ENCODE measurements around the gene ZNF22. TPM values are rescaled to one million over a fixed set of nuclear protein-coding genes. Genes with fewer than 3 reads are reported as not detected.

ZNF22 gene
- total and polyA plus RNA-seq, 5 donors from 2014 or later, result 10.7 to 30.0 (median 21.8) TPM

GRCh38 chr10:44995914-44996669 is 4.6 kb upstream of the ZNF22 start:
- Mint-ChIP-seq H3K36me3 (no peaks in the 10 kb centered on the region), H3K27me3 (peaks cover 4% of the 10 kb centered on the region), H3K9me3 (peaks cover 0 to 7% (median 0%) of the 10 kb centered on the region in 7 donors), H3K4me3 (no peak overlapping the region), H3K27ac (peak overlapping the region in 2 of 3 donors; percentile 9 to 76), H3K4me1 (peaks cover 0 to 16% (median 5%) of the 10 kb centered on the region in 4 donors)
- no peak overlapping the region for H3K4me3 ChIP-seq (ENCODE audit: low read depth, low read length)
- H3K27ac ChIP-seq (ENCODE audit: insufficient read depth, low read length, poor library complexity, severe bottlenecking), result no peak overlapping the region
- no peak for DNase-seq
- no peaks in the 10 kb centered on the region for H3K9me3 ChIP-seq (ENCODE audit: control insufficient read depth in 2 of 2, low read length in 2 of 2)
- no peaks in the 10 kb centered on the region for H3K36me3 ChIP-seq (ENCODE audit: control insufficient read depth, insufficient read depth, low read length)
- ATAC-seq (ENCODE audit: low read depth in 2 of 2), result no peak
- H3K27me3 ChIP-seq (ENCODE audit: control insufficient read depth, insufficient read depth, low read length), result no peaks in the 10 kb centered on the region
- no peaks in the 10 kb centered on the region for H3K4me1 ChIP-seq (ENCODE audit: control insufficient read depth, insufficient read depth, low read length, poor library complexity, severe bottlenecking)

GRCh38 chr10:44997105-44997748 is 3.5 kb upstream of the ZNF22 start:
- peaks cover 0 to under 1% of the 10 kb centered on the region in 2 experiments for H3K9me3 ChIP-seq (ENCODE audit: control insufficient read depth in 2 of 2, low read length in 2 of 2)
- no peaks in the 10 kb centered on the region for H3K36me3 ChIP-seq (ENCODE audit: control insufficient read depth, insufficient read depth, low read length)
- Mint-ChIP-seq H3K4me3 (peak overlapping the region in 1 of 4 donors; percentile 4), H3K9me3 (peaks cover 0 to 7% (median under 1%) of the 10 kb centered on the region in 7 donors), H3K4me1 (peaks cover 6 to 23% (median 7%) of the 10 kb centered on the region in 4 donors), H3K36me3 (no peaks in the 10 kb centered on the region), H3K27ac (no peak overlapping the region), H3K27me3 (peaks cover 4% of the 10 kb centered on the region)
- H3K4me3 ChIP-seq (ENCODE audit: low read depth, low read length), result no peak overlapping the region
- peaks cover 8% of the 10 kb centered on the region for H3K4me1 ChIP-seq (ENCODE audit: control insufficient read depth, insufficient read depth, low read length, poor library complexity, severe bottlenecking)
- ATAC-seq (ENCODE audit: low read depth in 2 of 2), result no peak
- no peaks in the 10 kb centered on the region for H3K27me3 ChIP-seq (ENCODE audit: control insufficient read depth, insufficient read depth, low read length)
- H3K27ac ChIP-seq (ENCODE audit: insufficient read depth, low read length, poor library complexity, severe bottlenecking), result no peak overlapping the region
- DNase-seq, result no peak

- DNase-seq (no peak), ATAC-seq (ENCODE audit: low read depth in 2 of 2) (no peak)
- Histone ChIP-seq H3K27ac (ENCODE audit: insufficient read depth, low read length, poor library complexity, severe bottlenecking) (no peak overlapping the region), H3K36me3 (ENCODE audit: control insufficient read depth, insufficient read depth, low read length) (peaks cover 2% of the 10 kb centered on the region), H3K4me1 (ENCODE audit: control insufficient read depth, insufficient read depth, low read length, poor library complexity, severe bottlenecking) (peaks cover 8% of the 10 kb centered on the region), H3K27me3 (ENCODE audit: control insufficient read depth, insufficient read depth, low read length) (no peaks in the 10 kb centered on the region), H3K4me3 (ENCODE audit: low read depth, low read length) (no peak overlapping the region), H3K9me3 (ENCODE audit: control insufficient read depth in 2 of 2, low read length in 2 of 2) (peaks cover 0 to 9% of the 10 kb centered on the region in 2 experiments)
- no peak overlapping the region for H3K27ac Mint-ChIP-seq
- peaks cover 7% of the 10 kb centered on the region for H3K36me3 Mint-ChIP-seq
- H3K4me3 Mint-ChIP-seq, result peak overlapping the region in 1 of 4 donors; percentile 31
- H3K9me3 Mint-ChIP-seq, result peaks cover 0 to 10% (median 3%) of the 10 kb centered on the region in 7 donors
- peaks cover 8 to 30% (median 12%) of the 10 kb centered on the region in 4 donors for H3K4me1 Mint-ChIP-seq
- H3K27me3 Mint-ChIP-seq, result peaks cover 4% of the 10 kb centered on the region
Measured at GRCh38 chr10:44998146-44998631, 2.5 kb upstream of the ZNF22 start.

GRCh38 chr10:45000138-45000751 is 478 bp upstream of the ZNF22 start:
- Mint-ChIP-seq H3K4me3 (peak overlapping the region; percentile 73 to 90 (median 88)), H3K27ac (peak overlapping the region; percentile 67 to 88 (median 85)), H3K9me3 (peaks cover 0 to 19% (median 3%) of the 10 kb centered on the region in 7 donors), H3K36me3 (peaks cover 23% of the 10 kb centered on the region), H3K4me1 (peaks cover 8 to 29% (median 12%) of the 10 kb centered on the region in 4 donors), H3K27me3 (no peaks in the 10 kb centered on the region)
- no peak for ATAC-seq (ENCODE audit: low read depth in 2 of 2)
- peaks cover 8% of the 10 kb centered on the region for H3K4me1 ChIP-seq (ENCODE audit: control insufficient read depth, insufficient read depth, low read length, poor library complexity, severe bottlenecking)
- peak overlapping the region; percentile 67 for H3K4me3 ChIP-seq (ENCODE audit: low read depth, low read length)
- H3K27me3 ChIP-seq (ENCODE audit: control insufficient read depth, insufficient read depth, low read length), result no peaks in the 10 kb centered on the region
- peaks cover 16% of the 10 kb centered on the region for H3K36me3 ChIP-seq (ENCODE audit: control insufficient read depth, insufficient read depth, low read length)
- DNase-seq, result no peak
- no peak overlapping the region for H3K27ac ChIP-seq (ENCODE audit: insufficient read depth, low read length, poor library complexity, severe bottlenecking)
- H3K9me3 ChIP-seq (ENCODE audit: control insufficient read depth in 2 of 2, low read length in 2 of 2), result peaks cover 12 to 28% of the 10 kb centered on the region in 2 experiments

- H3K4me1 Mint-ChIP-seq, result peaks cover 8 to 23% (median 9%) of the 10 kb centered on the region in 4 donors
- H3K9me3 Mint-ChIP-seq, result peaks cover 0 to 29% (median 3%) of the 10 kb centered on the region in 7 donors
- H3K4me3 Mint-ChIP-seq, result peak overlapping the region; percentile 59 to 91 (median 88)
- Histone ChIP-seq H3K4me1 (ENCODE audit: control insufficient read depth, insufficient read depth, low read length, poor library complexity, severe bottlenecking) (peaks cover 8% of the 10 kb centered on the region), H3K27ac (ENCODE audit: insufficient read depth, low read length, poor library complexity, severe bottlenecking) (peak overlapping the region; percentile 38), H3K4me3 (ENCODE audit: low read depth, low read length) (peak overlapping the region; percentile 89), H3K9me3 (ENCODE audit: control insufficient read depth in 2 of 2, low read length in 2 of 2) (peaks cover 12 to 33% of the 10 kb centered on the region in 2 experiments), H3K27me3 (ENCODE audit: control insufficient read depth, insufficient read depth, low read length) (no peaks in the 10 kb centered on the region), H3K36me3 (ENCODE audit: control insufficient read depth, insufficient read depth, low read length) (peaks cover 20% of the 10 kb centered on the region)
- H3K27me3 Mint-ChIP-seq, result no peaks in the 10 kb centered on the region
- ATAC-seq (ENCODE audit: low read depth in 2 of 2), result peak; percentile 63 to 65
- peak in 2 of 3 donors; percentile 45 to 70 for DNase-seq
- H3K36me3 Mint-ChIP-seq, result peaks cover 28% of the 10 kb centered on the region
- H3K27ac Mint-ChIP-seq, result peak overlapping the region; percentile 49 to 83 (median 76)
Measured at GRCh38 chr10:45001381-45002148, 842 bp downstream of the ZNF22 start.

GRCh38 chr10:45003432-45004000 is 2.8 kb downstream of the ZNF22 start:
- DNase-seq, result no peak
- Histone ChIP-seq H3K9me3 (ENCODE audit: control insufficient read depth in 2 of 2, low read length in 2 of 2) (peaks cover 12 to 33% of the 10 kb centered on the region in 2 experiments), H3K4me3 (ENCODE audit: low read depth, low read length) (no peak overlapping the region), H3K36me3 (ENCODE audit: control insufficient read depth, insufficient read depth, low read length) (peaks cover 20% of the 10 kb centered on the region), H3K27me3 (ENCODE audit: control insufficient read depth, insufficient read depth, low read length) (no peaks in the 10 kb centered on the region), H3K27ac (ENCODE audit: insufficient read depth, low read length, poor library complexity, severe bottlenecking) (no peak overlapping the region), H3K4me1 (ENCODE audit: control insufficient read depth, insufficient read depth, low read length, poor library complexity, severe bottlenecking) (peaks cover 8% of the 10 kb centered on the region)
- Mint-ChIP-seq H3K9me3 (peaks cover 0 to 29% (median 3%) of the 10 kb centered on the region in 7 donors), H3K27ac (no peak overlapping the region), H3K27me3 (no peaks in the 10 kb centered on the region), H3K4me3 (peak overlapping the region in 1 of 4 donors; percentile 49), H3K4me1 (peaks cover 8 to 23% (median 9%) of the 10 kb centered on the region in 4 donors), H3K36me3 (peaks cover 28% of the 10 kb centered on the region)
- no peak for ATAC-seq (ENCODE audit: low read depth in 2 of 2)
